Activated B cell treated with CpG ODN at 0.5 μM for 24 hours (primary cell): ENCODE data around the gene ZC3H8. TPM values are rescaled to one million over a fixed set of nuclear protein-coding genes. Genes with fewer than 3 reads are reported as not detected.

Experiments
- ATAC-seq: fragments of 200-7000 bp; cut with Tn5 transposase; one replicate; pipeline ENCODE4 v1.10.0; 2021; ENCODE audit warnings: low read depth, mild to moderate bottlenecking, moderate library complexity
- CTCF ChIA-PET: fragments of 350-600 bp; sonication (Branson Sonifier 250); formaldehyde crosslinking; loops from one replicate; lab custom pipeline; 2021; ENCODE audit warnings: antibody characterized with exemption; lab: Charles Lee
- POLR2A ChIA-PET: fragments of 350-600 bp; sonication (Branson Sonifier 250); formaldehyde crosslinking; loops from one replicate; lab custom pipeline; 2021; ENCODE audit warnings: antibody characterized with exemption; lab: Charles Lee
- DNase-seq: peaks from one replicate; pipeline ENCODE4 v3.0.0; 2022
- H3K27ac Mint-ChIP-seq: one replicate; pipeline ENCODE4 v1.8.0; 2020; ENCODE audit warnings: mixed read lengths
- H3K27me3 Mint-ChIP-seq: one replicate; pipeline ENCODE4 v1.8.0; 2021; ENCODE audit warnings: mixed read lengths
- H3K36me3 Mint-ChIP-seq: one replicate; pipeline ENCODE4 v1.8.0; 2021; ENCODE audit warnings: low read depth, mixed read lengths
- H3K4me1 Mint-ChIP-seq: one replicate; pipeline ENCODE4 v1.8.0; 2021; ENCODE audit warnings: mixed read lengths
- H3K4me3 Mint-ChIP-seq: one replicate; pipeline ENCODE4 v1.8.0; 2020; ENCODE audit warnings: mild to moderate bottlenecking, mixed read lengths
- H3K9me3 Mint-ChIP-seq: one replicate; pipeline ENCODE4 v1.8.0; 2020; ENCODE audit warnings: mixed read lengths
- intact Hi-C: fragments of 100-400 bp; cut with micrococcal nuclease; formaldehyde crosslinking; loops from one replicate; pipeline ENCODE4 v1.15.1; 2024
- total RNA-seq: library from RNA; stranded (reverse); gene quantifications from 2 replicates; pipeline ENCODE4 v1.2.3, GENCODE V29; 2022
- TF ChIP-seq, protein P1 (sequence below): fragments of 200-600 bp; IDR thresholded peaks from one replicate; pipeline ENCODE4 v1.8.0; 2022; ENCODE audit warnings: antibody characterized with exemption, mild to moderate bottlenecking

ZC3H8 gene
- total RNA-seq, 1 donor from 2014 or later, result 25.7 TPM

DNA sequence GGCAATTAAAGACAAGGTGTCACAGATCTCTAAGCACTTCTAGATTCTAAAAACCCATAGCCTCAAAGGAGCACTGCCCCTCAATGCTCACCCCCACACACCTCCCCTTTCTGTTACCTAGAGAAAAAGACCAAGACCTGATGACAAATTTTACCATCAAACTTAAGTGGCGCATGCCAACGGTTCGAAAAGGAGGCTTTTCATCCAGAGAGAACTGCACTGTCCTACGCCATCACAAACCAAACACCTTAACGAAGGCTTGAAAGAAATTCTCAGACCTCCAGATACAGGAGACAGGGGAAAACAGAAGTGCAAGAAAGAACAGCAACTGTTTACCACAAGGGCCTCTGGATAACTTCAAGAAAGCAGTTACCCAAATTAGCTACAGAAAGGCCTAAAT is 18.5 kb upstream of the ZC3H8 start:
- intact Hi-C loops, result loop anchor here (10.0 kb wide), 2 partner anchors 371 to 1599 kb away; partner anchors contain the start of genes BUB1 and SLC20A1
- no peak overlapping the region for H3K4me3 Mint-ChIP-seq
- CTCF ChIA-PET, result interaction anchor here (1.3 to 1.9 kb wide), 2 partner anchors 13 to 14 kb away, joined by 5 to 8 read pairs; no protein-coding TSS in a partner anchor

DNA sequence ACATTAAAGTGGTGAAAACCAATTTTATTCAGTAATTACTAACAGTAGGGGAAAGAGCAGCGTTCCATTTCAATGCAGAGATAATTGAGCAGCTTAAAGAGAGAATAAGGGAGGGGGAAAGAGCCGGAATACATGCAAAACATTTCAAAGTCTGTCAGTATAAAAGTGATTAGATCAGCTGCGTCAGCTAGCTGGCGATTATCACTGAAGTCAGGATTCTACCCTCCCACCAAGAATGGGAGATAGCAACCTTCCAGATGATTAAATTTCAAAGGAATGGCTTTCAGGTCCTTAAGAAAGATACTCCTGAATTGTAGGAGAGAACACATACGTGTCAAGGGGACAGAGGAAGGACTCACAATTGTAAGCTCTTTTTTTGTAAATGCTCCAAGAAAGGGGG is 17.8 kb upstream of the ZC3H8 start:
- DNase-seq (no peak), ATAC-seq (no peak)
- Mint-ChIP-seq H3K27ac (no peak overlapping the region), H3K36me3 (peaks cover 3% of the 10 kb centered on the region), H3K4me1 (peaks cover 12% of the 10 kb centered on the region), H3K4me3 (no peak overlapping the region), H3K9me3 (peaks cover 8% of the 10 kb centered on the region), H3K27me3 (no peaks in the 10 kb centered on the region)
- TF ChIP-seq, protein P1, sequence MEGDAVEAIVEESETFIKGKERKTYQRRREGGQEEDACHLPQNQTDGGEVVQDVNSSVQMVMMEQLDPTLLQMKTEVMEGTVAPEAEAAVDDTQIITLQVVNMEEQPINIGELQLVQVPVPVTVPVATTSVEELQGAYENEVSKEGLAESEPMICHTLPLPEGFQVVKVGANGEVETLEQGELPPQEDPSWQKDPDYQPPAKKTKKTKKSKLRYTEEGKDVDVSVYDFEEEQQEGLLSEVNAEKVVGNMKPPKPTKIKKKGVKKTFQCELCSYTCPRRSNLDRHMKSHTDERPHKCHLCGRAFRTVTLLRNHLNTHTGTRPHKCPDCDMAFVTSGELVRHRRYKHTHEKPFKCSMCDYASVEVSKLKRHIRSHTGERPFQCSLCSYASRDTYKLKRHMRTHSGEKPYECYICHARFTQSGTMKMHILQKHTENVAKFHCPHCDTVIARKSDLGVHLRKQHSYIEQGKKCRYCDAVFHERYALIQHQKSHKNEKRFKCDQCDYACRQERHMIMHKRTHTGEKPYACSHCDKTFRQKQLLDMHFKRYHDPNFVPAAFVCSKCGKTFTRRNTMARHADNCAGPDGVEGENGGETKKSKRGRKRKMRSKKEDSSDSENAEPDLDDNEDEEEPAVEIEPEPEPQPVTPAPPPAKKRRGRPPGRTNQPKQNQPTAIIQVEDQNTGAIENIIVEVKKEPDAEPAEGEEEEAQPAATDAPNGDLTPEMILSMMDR, result no peak
- POLR2A ChIA-PET, result interaction anchor here (1.2 to 3.1 kb wide), 2 partner anchors 12 to 18 kb away, joined by 6 to 37 read pairs; partner anchors contain the start of gene ZC3H8
- intact Hi-C loops, result loop anchor here (10.0 kb wide), 2 partner anchors 372 to 1598 kb away; partner anchors contain the start of genes BUB1 and SLC20A1
- CTCF ChIA-PET, result interaction anchor here (1.3 kb wide), 1 partner anchor 12 kb away, joined by 5 read pairs; no protein-coding TSS in a partner anchor

More for the DNA sequence above, 18.5 kb upstream of the ZC3H8 start:
- Mint-ChIP-seq H3K9me3 (peaks cover 3% of the 10 kb centered on the region), H3K36me3 (peaks cover 3% of the 10 kb centered on the region), H3K27me3 (no peaks in the 10 kb centered on the region), H3K4me1 (peaks cover 15% of the 10 kb centered on the region), H3K27ac (peak overlapping the region; percentile 56)
- TF ChIP-seq, protein P1, result no peak
- DNase-seq (no peak), ATAC-seq (no peak)
- POLR2A ChIA-PET, result interaction anchor here (0.7 to 3.1 kb wide), 5 partner anchors 12 to 367 kb away, joined by 3 to 37 read pairs (median 4); partner anchors contain the start of gene ZC3H8

DNA sequence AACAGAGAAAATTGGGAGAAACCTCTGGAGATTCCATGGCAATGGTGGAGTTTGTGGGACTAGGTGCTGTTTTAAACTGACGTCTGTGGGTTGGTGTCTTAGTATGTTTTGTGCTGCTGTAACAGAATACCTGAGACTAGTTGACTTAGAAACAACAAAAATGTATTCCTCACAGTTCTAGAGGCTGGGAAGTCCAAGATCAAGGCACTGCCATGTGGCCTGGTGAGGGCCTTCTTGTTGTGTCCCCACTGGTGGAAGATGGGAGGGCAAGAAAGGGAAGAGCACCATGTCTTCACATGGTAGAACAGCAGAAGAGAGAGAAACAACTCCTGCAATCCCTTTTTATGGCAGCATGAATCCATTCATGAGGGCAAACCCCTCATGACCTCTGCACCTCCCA is 13.7 kb upstream of the ZC3H8 start:
- Mint-ChIP-seq H3K27me3 (no peaks in the 10 kb centered on the region), H3K27ac (no peak overlapping the region), H3K9me3 (peaks cover 8% of the 10 kb centered on the region), H3K4me1 (no peaks in the 10 kb centered on the region), H3K4me3 (no peak overlapping the region), H3K36me3 (no peaks in the 10 kb centered on the region)
- ChIA-PET POLR2A (no interaction called here), CTCF (no interaction called here)
- ATAC-seq (no peak), DNase-seq (no peak)
- TF ChIP-seq, protein P1, result no peak
- intact Hi-C loops, result no loop called here

DNA sequence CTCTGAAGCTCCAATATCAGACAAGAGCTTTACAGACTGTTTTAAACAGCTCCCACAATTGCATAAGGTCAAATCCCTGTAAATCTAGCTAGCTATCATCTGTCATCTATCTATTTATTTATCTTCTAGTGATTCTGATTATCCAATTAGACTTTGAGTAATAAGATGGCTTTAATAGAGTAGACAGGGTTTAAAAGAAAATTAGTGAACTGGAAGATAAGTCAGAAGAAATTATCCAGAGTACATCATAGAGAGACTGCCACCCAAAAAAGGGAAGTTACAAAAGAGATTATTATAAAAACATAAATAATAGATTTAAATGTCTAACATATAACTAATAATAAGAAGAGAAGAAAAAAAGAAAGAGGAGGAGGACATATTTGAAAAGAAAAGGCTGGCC is 8.0 kb upstream of the ZC3H8 start:
- CTCF ChIA-PET, result no interaction called here

DNA sequence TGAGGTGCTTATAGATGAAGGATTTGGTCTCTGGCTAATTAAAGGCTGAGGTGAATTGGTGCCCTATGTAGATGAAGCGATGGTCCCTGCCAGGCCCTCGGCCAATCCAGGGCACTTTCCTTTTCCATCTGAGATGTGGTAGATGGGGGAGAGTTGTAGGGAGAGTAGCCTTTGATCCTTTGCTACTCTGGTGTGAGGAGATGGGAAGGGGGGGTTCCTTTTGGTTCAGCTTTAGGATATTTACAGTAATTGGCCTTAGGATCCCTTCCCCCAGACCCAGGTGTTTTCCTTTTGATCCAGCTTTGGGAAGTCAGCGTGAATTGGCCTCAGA is 5.4 kb upstream of the ZC3H8 start:
- intact Hi-C loops, result no loop called here
- TF ChIP-seq, protein P1, result no peak

More for the DNA sequence above, 8.0 kb upstream of the ZC3H8 start:
- no peak overlapping the region for H3K27ac Mint-ChIP-seq
- intact Hi-C loops, result no loop called here
- TF ChIP-seq, protein P1, result no peak
- ATAC-seq (no peak), DNase-seq (no peak)
- no peaks in the 10 kb centered on the region for H3K36me3 Mint-ChIP-seq
- POLR2A ChIA-PET, result interaction anchor here (0.6 kb wide), 1 partner anchor 167 kb away, joined by 3 read pairs; no protein-coding TSS in a partner anchor
- H3K4me3 Mint-ChIP-seq, result no peak overlapping the region
- peaks cover 2% of the 10 kb centered on the region for H3K9me3 Mint-ChIP-seq
- no peaks in the 10 kb centered on the region for H3K27me3 Mint-ChIP-seq
- H3K4me1 Mint-ChIP-seq, result peaks cover 9% of the 10 kb centered on the region

More for the DNA sequence above, 5.4 kb upstream of the ZC3H8 start:
- CTCF ChIA-PET, result interaction anchor here (1.0 to 2.9 kb wide), 6 partner anchors 9 to 241 kb away, joined by 3 to 14 read pairs (median 3); no protein-coding TSS in a partner anchor
- H3K36me3 Mint-ChIP-seq, result no peaks in the 10 kb centered on the region
- H3K27me3 Mint-ChIP-seq, result no peaks in the 10 kb centered on the region
- no peak overlapping the region for H3K4me3 Mint-ChIP-seq
- H3K4me1 Mint-ChIP-seq, result peaks cover 14% of the 10 kb centered on the region
- peaks cover 2% of the 10 kb centered on the region for H3K9me3 Mint-ChIP-seq
- H3K27ac Mint-ChIP-seq, result no peak overlapping the region
- ATAC-seq (no peak), DNase-seq (no peak)
- POLR2A ChIA-PET, result interaction anchor here (2.6 kb wide), 1 partner anchor 14 kb away, joined by 15 read pairs; no protein-coding TSS in a partner anchor
